ENCODE data around the gene WDR19. TPM values are rescaled to one million over a fixed set of nuclear protein-coding genes. Genes with fewer than 3 reads are reported as not detected.
A peak's percentile ranks its signal among the peaks of the same experiment; 100 is the strongest.
"Not testable (repeated sequence)": the region's sequence is repeated elsewhere in the genome, so short reads cannot be mapped to it uniquely, and the experiment has no call there.

The WDR19 gene
- total RNA-seq, 1 donor from 2014 or later: 55.7 TPM

GRCh38 chr4:39179681-39180080 is 2.6 kb upstream of the WDR19 start:
- no peak overlapping the region for H3K27ac Mint-ChIP-seq
- peaks cover 17% of the 10 kb centered on the region for H3K27me3 Mint-ChIP-seq (ENCODE audit: low read depth)
- DNase-seq (ENCODE audit: low spot score in 2 of 2, unreplicated experiment in 2 of 2): no peak
- H3K36me3 Mint-ChIP-seq: no peaks in the 10 kb centered on the region
- TF ChIP-seq, protein P1, sequence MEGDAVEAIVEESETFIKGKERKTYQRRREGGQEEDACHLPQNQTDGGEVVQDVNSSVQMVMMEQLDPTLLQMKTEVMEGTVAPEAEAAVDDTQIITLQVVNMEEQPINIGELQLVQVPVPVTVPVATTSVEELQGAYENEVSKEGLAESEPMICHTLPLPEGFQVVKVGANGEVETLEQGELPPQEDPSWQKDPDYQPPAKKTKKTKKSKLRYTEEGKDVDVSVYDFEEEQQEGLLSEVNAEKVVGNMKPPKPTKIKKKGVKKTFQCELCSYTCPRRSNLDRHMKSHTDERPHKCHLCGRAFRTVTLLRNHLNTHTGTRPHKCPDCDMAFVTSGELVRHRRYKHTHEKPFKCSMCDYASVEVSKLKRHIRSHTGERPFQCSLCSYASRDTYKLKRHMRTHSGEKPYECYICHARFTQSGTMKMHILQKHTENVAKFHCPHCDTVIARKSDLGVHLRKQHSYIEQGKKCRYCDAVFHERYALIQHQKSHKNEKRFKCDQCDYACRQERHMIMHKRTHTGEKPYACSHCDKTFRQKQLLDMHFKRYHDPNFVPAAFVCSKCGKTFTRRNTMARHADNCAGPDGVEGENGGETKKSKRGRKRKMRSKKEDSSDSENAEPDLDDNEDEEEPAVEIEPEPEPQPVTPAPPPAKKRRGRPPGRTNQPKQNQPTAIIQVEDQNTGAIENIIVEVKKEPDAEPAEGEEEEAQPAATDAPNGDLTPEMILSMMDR (IDR thresholded peaks at IDR 0.05; ENCODE audit: unreplicated experiment): no peak
- peaks cover 9% of the 10 kb centered on the region for H3K4me1 Mint-ChIP-seq
- no peak overlapping the region for H3K4me3 Mint-ChIP-seq
- H3K9me3 Mint-ChIP-seq: no peaks in the 10 kb centered on the region

- not testable (repeated sequence) for H3K4me3 Mint-ChIP-seq
Observed at GRCh38 chr4:39180629-39181028, 1.7 kb upstream of the WDR19 start.

GRCh38 chr4:39181520-39181904 is 817 bp upstream of the WDR19 start:
- H3K27ac Mint-ChIP-seq: peak overlapping the region; percentile 47

More at GRCh38 chr4:39180629-39181028, 1.7 kb upstream of the WDR19 start:
- not testable (repeated sequence) for H3K27ac Mint-ChIP-seq; H3K4me1 Mint-ChIP-seq; DNase-seq (ENCODE audit: low spot score in 2 of 2, unreplicated experiment in 2 of 2); H3K27me3 Mint-ChIP-seq (ENCODE audit: low read depth); H3K36me3 Mint-ChIP-seq; H3K9me3 Mint-ChIP-seq

GRCh38 chr4:39201963-39202362 is 19.6 kb downstream of the WDR19 start:
- H3K27me3 Mint-ChIP-seq (ENCODE audit: low read depth): no peaks in the 10 kb centered on the region
- TF ChIP-seq, protein P1 (IDR thresholded peaks at IDR 0.05; ENCODE audit: unreplicated experiment): no peak
- peaks cover 47% of the 10 kb centered on the region for H3K36me3 Mint-ChIP-seq
- H3K4me3 Mint-ChIP-seq: no peak overlapping the region
- H3K4me1 Mint-ChIP-seq: no peaks in the 10 kb centered on the region
- H3K27ac Mint-ChIP-seq: no peak overlapping the region
- peaks cover 21% of the 10 kb centered on the region for H3K9me3 Mint-ChIP-seq
- no peak for DNase-seq (ENCODE audit: low spot score in 2 of 2, unreplicated experiment in 2 of 2)

More at GRCh38 chr4:39181520-39181904, 817 bp upstream of the WDR19 start:
- Mint-ChIP-seq H3K4me3 (no peak overlapping the region), H3K4me1 (peaks cover 9% of the 10 kb centered on the region), H3K36me3 (peaks cover 1% of the 10 kb centered on the region), H3K27me3 (ENCODE audit: low read depth) (peaks cover 4% of the 10 kb centered on the region), H3K9me3 (no peaks in the 10 kb centered on the region)
- DNase-seq (ENCODE audit: low spot score in 2 of 2, unreplicated experiment in 2 of 2): no peak
- TF ChIP-seq, protein P1 (IDR thresholded peaks at IDR 0.05; ENCODE audit: unreplicated experiment): no peak

GRCh38 chr4:39204543-39204942 is 22.2 kb downstream of the WDR19 start:
- H3K27ac Mint-ChIP-seq: no peak overlapping the region
- peaks cover 28% of the 10 kb centered on the region for H3K9me3 Mint-ChIP-seq
- no peak for DNase-seq (ENCODE audit: low spot score in 2 of 2, unreplicated experiment in 2 of 2)
- no peaks in the 10 kb centered on the region for H3K27me3 Mint-ChIP-seq (ENCODE audit: low read depth)
- no peaks in the 10 kb centered on the region for H3K4me1 Mint-ChIP-seq
- no peak overlapping the region for H3K4me3 Mint-ChIP-seq
- peaks cover 60% of the 10 kb centered on the region for H3K36me3 Mint-ChIP-seq
- TF ChIP-seq, protein P1 (IDR thresholded peaks at IDR 0.05; ENCODE audit: unreplicated experiment): no peak

GRCh38 chr4:39205000-39205399 is 22.7 kb downstream of the WDR19 start:
- Mint-ChIP-seq H3K27me3 (ENCODE audit: low read depth) (no peaks in the 10 kb centered on the region), H3K9me3 (peaks cover 28% of the 10 kb centered on the region)

More at GRCh38 chr4:39205000-39205399, 22.7 kb downstream of the WDR19 start:
- TF ChIP-seq, protein P1 (IDR thresholded peaks at IDR 0.05; ENCODE audit: unreplicated experiment): no peak
- Mint-ChIP-seq H3K27ac (no peak overlapping the region), H3K36me3 (peaks cover 60% of the 10 kb centered on the region), H3K4me1 (no peaks in the 10 kb centered on the region), H3K4me3 (no peak overlapping the region)
- DNase-seq (ENCODE audit: low spot score in 2 of 2, unreplicated experiment in 2 of 2): no peak
